Measurements from ENCODE around the gene RPRML. TPM values are rescaled to one million over a fixed set of nuclear protein-coding genes. Genes with fewer than 3 reads are reported as not detected.
"Not testable (repeated sequence)": the region's sequence is repeated elsewhere in the genome, so short reads cannot be mapped to it uniquely, and the experiment has no call there.

The RPRML gene
- total RNA-seq, 1 experiment from 2014 or later = 0.54 TPM

- H3K36me3 ChIP-seq (ENCODE audit: control insufficient read depth, insufficient read depth, low read length) = no peaks in the 10 kb centered on the region
- intact Hi-C loops (cut with micrococcal nuclease; ENCODE audit: unreplicated experiment) = no loop called here
- H3K9me3 ChIP-seq (ENCODE audit: control insufficient read depth, insufficient read depth, low read depth, low read length) = no peaks in the 10 kb centered on the region
- in situ Hi-C loops (cut with HindIII; ENCODE audit: low pct_unique_long_range_greater_than_20kb, low sequenced_read_pairs) = no loop called here
- ChIA-PET CTCF (no interaction called here), POLR2A (no interaction called here)
- TF ChIP-seq TCF7L2 (IDR thresholded peaks at IDR 0.05; ENCODE audit: low read depth, low read length) (no peak), SIN3A (IDR thresholded peaks at IDR 0.05; ENCODE audit: borderline replicate concordance, insufficient read depth, low read depth, low read length) (no peak), POLR2AphosphoS5 (IDR thresholded peaks at IDR 0.05; ENCODE audit: low read depth, low read length) (no peak)
- TF ChIP-seq, protein P1, sequence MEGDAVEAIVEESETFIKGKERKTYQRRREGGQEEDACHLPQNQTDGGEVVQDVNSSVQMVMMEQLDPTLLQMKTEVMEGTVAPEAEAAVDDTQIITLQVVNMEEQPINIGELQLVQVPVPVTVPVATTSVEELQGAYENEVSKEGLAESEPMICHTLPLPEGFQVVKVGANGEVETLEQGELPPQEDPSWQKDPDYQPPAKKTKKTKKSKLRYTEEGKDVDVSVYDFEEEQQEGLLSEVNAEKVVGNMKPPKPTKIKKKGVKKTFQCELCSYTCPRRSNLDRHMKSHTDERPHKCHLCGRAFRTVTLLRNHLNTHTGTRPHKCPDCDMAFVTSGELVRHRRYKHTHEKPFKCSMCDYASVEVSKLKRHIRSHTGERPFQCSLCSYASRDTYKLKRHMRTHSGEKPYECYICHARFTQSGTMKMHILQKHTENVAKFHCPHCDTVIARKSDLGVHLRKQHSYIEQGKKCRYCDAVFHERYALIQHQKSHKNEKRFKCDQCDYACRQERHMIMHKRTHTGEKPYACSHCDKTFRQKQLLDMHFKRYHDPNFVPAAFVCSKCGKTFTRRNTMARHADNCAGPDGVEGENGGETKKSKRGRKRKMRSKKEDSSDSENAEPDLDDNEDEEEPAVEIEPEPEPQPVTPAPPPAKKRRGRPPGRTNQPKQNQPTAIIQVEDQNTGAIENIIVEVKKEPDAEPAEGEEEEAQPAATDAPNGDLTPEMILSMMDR (IDR thresholded peaks at IDR 0.05) = no peak
- TF ChIP-seq, protein P2, sequence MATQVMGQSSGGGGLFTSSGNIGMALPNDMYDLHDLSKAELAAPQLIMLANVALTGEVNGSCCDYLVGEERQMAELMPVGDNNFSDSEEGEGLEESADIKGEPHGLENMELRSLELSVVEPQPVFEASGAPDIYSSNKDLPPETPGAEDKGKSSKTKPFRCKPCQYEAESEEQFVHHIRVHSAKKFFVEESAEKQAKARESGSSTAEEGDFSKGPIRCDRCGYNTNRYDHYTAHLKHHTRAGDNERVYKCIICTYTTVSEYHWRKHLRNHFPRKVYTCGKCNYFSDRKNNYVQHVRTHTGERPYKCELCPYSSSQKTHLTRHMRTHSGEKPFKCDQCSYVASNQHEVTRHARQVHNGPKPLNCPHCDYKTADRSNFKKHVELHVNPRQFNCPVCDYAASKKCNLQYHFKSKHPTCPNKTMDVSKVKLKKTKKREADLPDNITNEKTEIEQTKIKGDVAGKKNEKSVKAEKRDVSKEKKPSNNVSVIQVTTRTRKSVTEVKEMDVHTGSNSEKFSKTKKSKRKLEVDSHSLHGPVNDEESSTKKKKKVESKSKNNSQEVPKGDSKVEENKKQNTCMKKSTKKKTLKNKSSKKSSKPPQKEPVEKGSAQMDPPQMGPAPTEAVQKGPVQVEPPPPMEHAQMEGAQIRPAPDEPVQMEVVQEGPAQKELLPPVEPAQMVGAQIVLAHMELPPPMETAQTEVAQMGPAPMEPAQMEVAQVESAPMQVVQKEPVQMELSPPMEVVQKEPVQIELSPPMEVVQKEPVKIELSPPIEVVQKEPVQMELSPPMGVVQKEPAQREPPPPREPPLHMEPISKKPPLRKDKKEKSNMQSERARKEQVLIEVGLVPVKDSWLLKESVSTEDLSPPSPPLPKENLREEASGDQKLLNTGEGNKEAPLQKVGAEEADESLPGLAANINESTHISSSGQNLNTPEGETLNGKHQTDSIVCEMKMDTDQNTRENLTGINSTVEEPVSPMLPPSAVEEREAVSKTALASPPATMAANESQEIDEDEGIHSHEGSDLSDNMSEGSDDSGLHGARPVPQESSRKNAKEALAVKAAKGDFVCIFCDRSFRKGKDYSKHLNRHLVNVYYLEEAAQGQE (IDR thresholded peaks at IDR 0.05; ENCODE audit: insufficient read depth in 1 of 2, low read depth in 2 of 2, low read length in 1 of 2) = no peak
- ATAC-seq (no peak), DNase-seq (ENCODE audit: low read depth, low spot score) (no peak)
- H3K27ac ChIP-seq (ENCODE audit: low read length) = no peak overlapping the region
- no peaks in the 10 kb centered on the region for H3K4me1 ChIP-seq (ENCODE audit: control insufficient read depth, insufficient read depth, low read length)
- no peak overlapping the region for H3K4me3 ChIP-seq (ENCODE audit: low read depth in 2 of 2, low read length in 2 of 2)
- BruUV-seq (replicated peaks) = no TSS peak
- H3K27me3 ChIP-seq (ENCODE audit: control insufficient read depth, insufficient read depth, low read length) = no peaks in the 10 kb centered on the region
These were observed 12.6 kb upstream of the RPRML start for GRCh38 chr17:46991617-46992016.

GRCh38 chr17:46989637-46990431 lies 10.8 kb upstream of the RPRML start:
- DNase-seq (ENCODE audit: low read depth, low spot score) (no peak), ATAC-seq (no peak)
- TF ChIP-seq SIN3A (IDR thresholded peaks at IDR 0.05; ENCODE audit: borderline replicate concordance, insufficient read depth, low read depth, low read length) (no peak), TCF7L2 (IDR thresholded peaks at IDR 0.05; ENCODE audit: low read depth, low read length) (no peak)
- TF ChIP-seq, protein P2 (IDR thresholded peaks at IDR 0.05; ENCODE audit: insufficient read depth in 1 of 2, low read depth in 2 of 2, low read length in 1 of 2) = no peak
- TF ChIP-seq, protein P1 (IDR thresholded peaks at IDR 0.05) = no peak
- POLR2A ChIA-PET = interaction anchor here (0.6 kb wide), 2 partner anchors 10 to 11 kb away, joined by 4 to 12 read pairs; no protein-coding TSS in a partner anchor
- no peaks in the 10 kb centered on the region for H3K27me3 ChIP-seq (ENCODE audit: control insufficient read depth, insufficient read depth, low read length)
- intact Hi-C loops (cut with micrococcal nuclease; ENCODE audit: unreplicated experiment) = no loop called here
- CTCF ChIA-PET = interaction anchor here (0.6 kb wide), 1 partner anchor 10 kb away, joined by 3 read pairs; no protein-coding TSS in a partner anchor
- BruUV-seq (replicated peaks) = no TSS peak
- in situ Hi-C loops (cut with HindIII; ENCODE audit: low pct_unique_long_range_greater_than_20kb, low sequenced_read_pairs) = no loop called here
- H3K9me3 ChIP-seq (ENCODE audit: control insufficient read depth, insufficient read depth, low read depth, low read length) = no peaks in the 10 kb centered on the region
- no peaks in the 10 kb centered on the region for H3K4me1 ChIP-seq (ENCODE audit: control insufficient read depth, insufficient read depth, low read length)
- no peaks in the 10 kb centered on the region for H3K36me3 ChIP-seq (ENCODE audit: control insufficient read depth, insufficient read depth, low read length)
- no peak overlapping the region for H3K27ac ChIP-seq (ENCODE audit: low read length)
- H3K4me3 ChIP-seq (ENCODE audit: low read depth in 2 of 2, low read length in 2 of 2) = no peak overlapping the region

- H3K9me3 ChIP-seq (ENCODE audit: control insufficient read depth, insufficient read depth, low read depth, low read length); H3K27ac ChIP-seq (ENCODE audit: low read length); H3K4me3 ChIP-seq (ENCODE audit: low read depth in 2 of 2, low read length in 2 of 2); H3K36me3 ChIP-seq (ENCODE audit: control insufficient read depth, insufficient read depth, low read length); DNase-seq (ENCODE audit: low read depth, low spot score); POLR2A ChIA-PET; H3K4me1 ChIP-seq (ENCODE audit: control insufficient read depth, insufficient read depth, low read length); CTCF ChIA-PET; H3K27me3 ChIP-seq (ENCODE audit: control insufficient read depth, insufficient read depth, low read length); in situ Hi-C loops (cut with HindIII; ENCODE audit: low pct_unique_long_range_greater_than_20kb, low sequenced_read_pairs); BruUV-seq (replicated peaks); intact Hi-C loops (cut with micrococcal nuclease; ENCODE audit: unreplicated experiment); ATAC-seq: not testable (repeated sequence)
These were observed 8.9 kb upstream of the RPRML start for GRCh38 chr17:46987927-46988326.

All from Panc1 (cell line).